HCT116 (cell line): ENCODE data around the gene GRHPR.

Experiments used
- EZH2 ChIP-seq: fragments of 200-600 bp; sonication (generic); IDR thresholded peaks from 2 replicates; pipeline ENCODE4 v1.6.1; 2017; ENCODE audit warnings: antibody characterized with exemption, mixed run types
- EZH2phosphoT487 ChIP-seq: fragments of 200-600 bp; IDR thresholded peaks from 2 replicates; pipeline ENCODE4 v1.6.1; 2018; ENCODE audit warnings: antibody characterized with exemption, borderline replicate concordance
- JUND ChIP-seq: IDR thresholded peaks from 2 replicates; pipeline ENCODE4 v1.6.1; 2012
- POLR2A ChIP-seq: IDR thresholded peaks from 2 replicates; pipeline ENCODE4 v1.7.0; 2011; ENCODE audit warnings: borderline replicate concordance; ENCODE audit not compliant: insufficient read depth, insufficient read length; ENCODE audit errors: extremely low read depth
- RAD21 ChIP-seq: IDR thresholded peaks from 2 replicates; pipeline ENCODE4 v1.6.1; 2012; ENCODE audit warnings: low read depth, mild to moderate bottlenecking
- SP1 ChIP-seq: IDR thresholded peaks from 2 replicates; pipeline ENCODE4 v1.6.1; 2012; ENCODE audit warnings: low read depth
- SRF ChIP-seq: IDR thresholded peaks from 2 replicates; pipeline ENCODE4 v1.6.1; 2012; ENCODE audit warnings: low read depth
- TCF7L2 ChIP-seq: IDR thresholded peaks from 2 replicates; pipeline ENCODE4 v1.7.0; 2011; ENCODE audit warnings: borderline replicate concordance, inconsistent platforms; ENCODE audit not compliant: insufficient read depth, insufficient read length; ENCODE audit errors: extremely low read depth
- YY1 ChIP-seq: IDR thresholded peaks from 2 replicates; pipeline ENCODE4 v1.6.1; 2011; ENCODE audit warnings: low read length, low read depth, moderate library complexity, mild to moderate bottlenecking; ENCODE audit not compliant: insufficient replicate concordance; ENCODE audit errors: extremely low read depth
- TF ChIP-seq, protein P1 (sequence below): IDR thresholded peaks from 2 replicates; pipeline ENCODE4 v1.6.1; 2012
- TF ChIP-seq, protein P2 (sequence below), 3 experiments: fragments of 200-600 bp in 1 of 3; sonication (generic) in 1 of 3; IDR thresholded peaks in 2 of 3; conservative IDR thresholded peaks in 1 of 3; 2 replicates each; pipeline ENCODE4 v1.5.1; 2012 to 2017; ENCODE audit warnings: low read depth in 2 of 3, low read length in 2 of 3, antibody characterized with exemption in 1 of 3, borderline replicate concordance in 1 of 3, control low read depth in 1 of 3, mild to moderate bottlenecking in 1 of 3, mixed read lengths in 1 of 3, mixed run types in 1 of 3, moderate library complexity in 1 of 3; ENCODE audit not compliant: insufficient read depth in 1 of 3
- TF ChIP-seq, protein P3 (sequence below): IDR thresholded peaks from 2 replicates; pipeline ENCODE4 v1.6.1; 2011; ENCODE audit warnings: mild to moderate bottlenecking, low read length, moderate library complexity; ENCODE audit not compliant: insufficient replicate concordance; ENCODE audit errors: extremely low read depth

GRCh38 chr9:37443566-37443965 is 21.1 kb downstream of the GRHPR start:
- TF ChIP-seq, protein P1, sequence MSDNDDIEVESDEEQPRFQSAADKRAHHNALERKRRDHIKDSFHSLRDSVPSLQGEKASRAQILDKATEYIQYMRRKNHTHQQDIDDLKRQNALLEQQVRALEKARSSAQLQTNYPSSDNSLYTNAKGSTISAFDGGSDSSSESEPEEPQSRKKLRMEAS = no peak
- TF ChIP-seq, protein P2, sequence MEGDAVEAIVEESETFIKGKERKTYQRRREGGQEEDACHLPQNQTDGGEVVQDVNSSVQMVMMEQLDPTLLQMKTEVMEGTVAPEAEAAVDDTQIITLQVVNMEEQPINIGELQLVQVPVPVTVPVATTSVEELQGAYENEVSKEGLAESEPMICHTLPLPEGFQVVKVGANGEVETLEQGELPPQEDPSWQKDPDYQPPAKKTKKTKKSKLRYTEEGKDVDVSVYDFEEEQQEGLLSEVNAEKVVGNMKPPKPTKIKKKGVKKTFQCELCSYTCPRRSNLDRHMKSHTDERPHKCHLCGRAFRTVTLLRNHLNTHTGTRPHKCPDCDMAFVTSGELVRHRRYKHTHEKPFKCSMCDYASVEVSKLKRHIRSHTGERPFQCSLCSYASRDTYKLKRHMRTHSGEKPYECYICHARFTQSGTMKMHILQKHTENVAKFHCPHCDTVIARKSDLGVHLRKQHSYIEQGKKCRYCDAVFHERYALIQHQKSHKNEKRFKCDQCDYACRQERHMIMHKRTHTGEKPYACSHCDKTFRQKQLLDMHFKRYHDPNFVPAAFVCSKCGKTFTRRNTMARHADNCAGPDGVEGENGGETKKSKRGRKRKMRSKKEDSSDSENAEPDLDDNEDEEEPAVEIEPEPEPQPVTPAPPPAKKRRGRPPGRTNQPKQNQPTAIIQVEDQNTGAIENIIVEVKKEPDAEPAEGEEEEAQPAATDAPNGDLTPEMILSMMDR (IDR thresholded peaks at IDR 0.05 in 2 of 3, conservative IDR thresholded peaks at IDR 0.05 in 1 of 3; ENCODE audit: borderline replicate concordance in 1 of 3, insufficient read depth in 1 of 3, low read depth in 2 of 3, low read length in 2 of 3) = no peak
- TF ChIP-seq YY1 (no peak), RAD21 (no peak), POLR2A (no peak), EZH2 (no peak), SP1 (no peak), EZH2phosphoT487 (no peak), JUND (no peak), TCF7L2 (no peak), SRF (no peak)
- TF ChIP-seq, protein P3, sequence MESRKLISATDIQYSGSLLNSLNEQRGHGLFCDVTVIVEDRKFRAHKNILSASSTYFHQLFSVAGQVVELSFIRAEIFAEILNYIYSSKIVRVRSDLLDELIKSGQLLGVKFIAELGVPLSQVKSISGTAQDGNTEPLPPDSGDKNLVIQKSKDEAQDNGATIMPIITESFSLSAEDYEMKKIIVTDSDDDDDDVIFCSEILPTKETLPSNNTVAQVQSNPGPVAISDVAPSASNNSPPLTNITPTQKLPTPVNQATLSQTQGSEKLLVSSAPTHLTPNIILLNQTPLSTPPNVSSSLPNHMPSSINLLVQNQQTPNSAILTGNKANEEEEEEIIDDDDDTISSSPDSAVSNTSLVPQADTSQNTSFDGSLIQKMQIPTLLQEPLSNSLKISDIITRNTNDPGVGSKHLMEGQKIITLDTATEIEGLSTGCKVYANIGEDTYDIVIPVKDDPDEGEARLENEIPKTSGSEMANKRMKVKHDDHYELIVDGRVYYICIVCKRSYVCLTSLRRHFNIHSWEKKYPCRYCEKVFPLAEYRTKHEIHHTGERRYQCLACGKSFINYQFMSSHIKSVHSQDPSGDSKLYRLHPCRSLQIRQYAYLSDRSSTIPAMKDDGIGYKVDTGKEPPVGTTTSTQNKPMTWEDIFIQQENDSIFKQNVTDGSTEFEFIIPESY = no peak
